Measurements from ENCODE around the gene ISCU.
A peak's percentile ranks its signal among the peaks of the same experiment; 100 is the strongest.
"Not testable (repeated sequence)": the region's sequence is repeated elsewhere in the genome, so short reads cannot be mapped to it uniquely, and the experiment has no call there.

The ISCU gene

GRCh38 chr12:108565976-108566375, 3.6 kb downstream of the ISCU start:
- intact Hi-C loops (cut with DNase I): loop anchor here (10.0 kb wide), 1 partner anchor 239 kb away; no protein-coding TSS in a partner anchor
- peak in 19 of 42 donors; percentile 17 to 68 (median 41) for DNase-seq

- intact Hi-C loops (cut with DNase I): loop anchor here (10.0 kb wide), 1 partner anchor 238 kb away; no protein-coding TSS in a partner anchor
- DNase-seq: no peak
Observed at GRCh38 chr12:108566452-108566851, 4.1 kb downstream of the ISCU start.

GRCh38 chr12:108567406-108568337, 5.3 kb downstream of the ISCU start:
- peak in 1 of 42 donors; percentile 48 for DNase-seq
- intact Hi-C loops (cut with DNase I): loop anchor here (10.0 kb wide), 1 partner anchor 237 kb away; no protein-coding TSS in a partner anchor

GRCh38 chr12:108568338-108569154, 6.2 kb downstream of the ISCU start:
- peak in 1 of 42 donors; percentile 42 for DNase-seq
- intact Hi-C loops (cut with DNase I): loop anchor here (10.0 kb wide), 1 partner anchor 236 kb away; no protein-coding TSS in a partner anchor

- intact Hi-C loops (cut with DNase I): no loop called here
- peak in 2 of 42 donors; percentile 44 to 48 for DNase-seq
Observed at GRCh38 chr12:108570743-108571608, 8.6 kb downstream of the ISCU start.

- DNase-seq: no peak
- intact Hi-C loops (cut with DNase I): loop anchor here (2.0 kb wide), 1 partner anchor 45 kb away; no protein-coding TSS in a partner anchor
Observed at GRCh38 chr12:108571609-108572165, 9.3 kb downstream of the ISCU start.

- no peak for DNase-seq
- intact Hi-C loops (cut with DNase I): loop anchor here (2.0 kb wide), 1 partner anchor 45 kb away; no protein-coding TSS in a partner anchor
Observed at GRCh38 chr12:108572166-108572790, 9.9 kb downstream of the ISCU start.

- intact Hi-C loops (cut with DNase I): loop anchor here (2.0 kb wide), 1 partner anchor 43 kb away; no protein-coding TSS in a partner anchor
- DNase-seq: no peak
Observed at GRCh38 chr12:108573317-108573716, 10.9 kb downstream of the ISCU start.

- intact Hi-C loops (cut with DNase I); DNase-seq: not testable (repeated sequence)
Observed at GRCh38 chr12:108574276-108574675, 11.9 kb downstream of the ISCU start.

- intact Hi-C loops (cut with DNase I): no loop called here
- no peak for DNase-seq
Observed at GRCh38 chr12:108575199-108575912, 13.0 kb downstream of the ISCU start.

GRCh38 chr12:108576660-108577234, 14.4 kb downstream of the ISCU start:
- intact Hi-C loops (cut with DNase I): no loop called here
- no peak for DNase-seq

- intact Hi-C loops (cut with DNase I): no loop called here
Observed at GRCh38 chr12:108577458-108577857, 15.1 kb downstream of the ISCU start.

GRCh38 chr12:108578264-108578663, 15.9 kb downstream of the ISCU start:
- DNase-seq: no peak
- intact Hi-C loops (cut with DNase I): no loop called here

More at GRCh38 chr12:108577458-108577857, 15.1 kb downstream of the ISCU start:
- DNase-seq: no peak

GRCh38 chr12:108578813-108579212, 16.4 kb downstream of the ISCU start:
- intact Hi-C loops (cut with DNase I): no loop called here
- no peak for DNase-seq

GRCh38 chr12:108580531-108580930, 18.1 kb downstream of the ISCU start:
- DNase-seq: no peak
- intact Hi-C loops (cut with DNase I): no loop called here

GRCh38 chr12:108581311-108582227, 19.2 kb downstream of the ISCU start:
- intact Hi-C loops (cut with DNase I): no loop called here
- no peak for DNase-seq
